CMK (cell line): ENCODE results near the gene ITGAD.
"Not testable (repeated sequence)": the region's sequence is repeated elsewhere in the genome, so short reads cannot be mapped to it uniquely, and the experiment has no call there.

Experiments
- DNase-seq: peaks from one replicate; pipeline ENCODE4 v3.0.0-alpha.2; 2010; ENCODE audit warnings: low read depth

ITGAD gene

GRCh38 chr16:31430380-31431052 is 37.4 kb downstream of the ITGAD start:
- DNase-seq, result no peak

- DNase-seq, result no peak
Observed at GRCh38 chr16:31435341-31436220, 42.4 kb downstream of the ITGAD start.

- no peak for DNase-seq
Observed at GRCh38 chr16:31436221-31437045, 43.3 kb downstream of the ITGAD start.

GRCh38 chr16:31438414-31438813 is 45.3 kb downstream of the ITGAD start:
- DNase-seq, result no peak

GRCh38 chr16:31439023-31439422 is 45.9 kb downstream of the ITGAD start:
- not testable (repeated sequence) for DNase-seq

GRCh38 chr16:31439519-31439918 is 46.4 kb downstream of the ITGAD start:
- no peak for DNase-seq

- no peak for DNase-seq
Observed at GRCh38 chr16:31440516-31441184, 47.5 kb downstream of the ITGAD start.

GRCh38 chr16:31441956-31442355 is 48.8 kb downstream of the ITGAD start:
- DNase-seq, result no peak

GRCh38 chr16:31445931-31446330 is 52.8 kb downstream of the ITGAD start:
- DNase-seq, result not testable (repeated sequence)

- DNase-seq, result no peak
Observed at GRCh38 chr16:31451201-31451600, 58.1 kb downstream of the ITGAD start.

- DNase-seq, result no peak
Observed at GRCh38 chr16:31451681-31452351, 58.7 kb downstream of the ITGAD start.

- no peak for DNase-seq
Observed at GRCh38 chr16:31452631-31453106, 59.5 kb downstream of the ITGAD start.

GRCh38 chr16:31453255-31454204 is 60.4 kb downstream of the ITGAD start:
- DNase-seq, result no peak

- DNase-seq, result no peak
Observed at GRCh38 chr16:31455601-31456314, 62.6 kb downstream of the ITGAD start.

GRCh38 chr16:31456988-31457360 is 63.8 kb downstream of the ITGAD start:
- no peak for DNase-seq

- DNase-seq, result no peak
Observed at GRCh38 chr16:31458073-31458843, 65.1 kb downstream of the ITGAD start.

GRCh38 chr16:31458844-31459686 is 65.9 kb downstream of the ITGAD start, which contains the start of gene ARMC5:
TSS of gene ARMC5 (plus strand) at chr16:31459501. CDS start at chr16:31459525, 24 bp downstream.
- DNase-seq, result peak; percentile 97
